ENCODE measurements around the gene RTKN2. TPM values are rescaled to one million over a fixed set of nuclear protein-coding genes. Genes with fewer than 3 reads are reported as not detected.
"Not testable (repeated sequence)": the region's sequence is repeated elsewhere in the genome, so short reads cannot be mapped to it uniquely, and the experiment has no call there.

Gene RTKN2
- total RNA-seq, 1 experiment from 2014 or later: 8.5 TPM

DNA sequence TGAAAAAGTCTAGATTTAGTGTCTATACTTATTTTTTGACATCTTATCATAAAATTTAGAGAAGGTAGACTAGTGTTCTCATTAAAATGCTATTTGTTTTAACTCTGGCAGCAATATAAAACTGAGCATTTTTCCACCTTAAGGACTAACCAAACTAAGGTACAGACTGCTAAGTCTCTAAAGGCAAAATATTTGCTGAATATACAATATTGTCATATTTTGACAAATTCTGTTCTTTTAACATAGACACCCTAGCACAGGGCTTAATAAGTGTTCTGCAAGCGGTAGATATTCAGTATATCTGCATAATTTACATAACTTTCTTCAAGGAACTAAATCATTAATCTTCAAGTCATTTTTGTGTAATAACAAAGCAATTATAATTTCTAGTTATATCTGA lies 8.6 kb downstream of the RTKN2 start:
- no peak for DNase-seq (ENCODE audit: low read depth)

- no peak for DNase-seq (ENCODE audit: low read depth)
Measured at GRCh38 chr10:62259456-62259855, 9.2 kb downstream of the RTKN2 start.

- DNase-seq (ENCODE audit: low read depth): no peak
Measured at GRCh38 chr10:62258926-62259325, 9.7 kb downstream of the RTKN2 start.

DNA sequence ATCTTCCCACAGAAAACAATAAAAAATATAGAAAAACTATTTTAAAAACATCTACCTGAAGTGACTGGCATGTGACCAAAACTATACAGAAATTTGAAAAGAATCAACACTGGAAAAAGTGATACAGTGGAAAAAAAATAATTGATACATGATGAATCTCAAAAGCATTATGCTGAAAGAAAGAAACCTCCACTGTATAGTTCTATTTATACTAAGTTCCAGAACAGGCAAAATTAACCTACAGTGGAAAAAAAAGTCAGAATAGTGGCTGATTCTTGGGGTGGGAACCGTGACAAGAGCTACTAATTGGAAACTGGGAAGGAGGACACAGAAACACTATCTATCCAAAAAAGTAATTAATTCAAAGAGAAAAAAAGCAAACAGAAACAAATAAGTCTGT lies 14.9 kb downstream of the RTKN2 start:
- DNase-seq (ENCODE audit: low read depth): no peak

GRCh38 chr10:62252051-62252450 lies 16.6 kb downstream of the RTKN2 start:
- no peak for DNase-seq (ENCODE audit: low read depth)

- peak; percentile 78 for DNase-seq (ENCODE audit: low read depth)
Measured at GRCh38 chr10:62250594-62251198, 17.9 kb downstream of the RTKN2 start.

DNA sequence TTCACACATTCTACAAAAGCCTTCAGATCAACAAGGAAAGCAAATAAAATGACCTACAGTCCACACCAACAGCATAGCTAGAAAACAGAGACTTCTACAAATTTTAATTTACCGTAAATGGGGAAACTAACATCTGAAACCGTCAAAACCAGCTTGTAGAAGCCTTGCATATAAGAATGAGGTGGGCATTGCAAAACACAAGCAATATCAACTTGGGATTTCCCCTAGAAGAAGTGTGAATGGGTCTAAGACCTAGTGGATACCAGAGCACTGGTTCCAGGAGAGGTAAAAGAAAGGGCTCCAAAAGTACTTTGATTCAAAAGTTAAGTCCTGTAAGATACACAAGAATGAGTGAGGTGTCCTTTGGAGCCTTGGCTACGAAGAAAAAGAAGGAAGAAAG lies 18.7 kb downstream of the RTKN2 start:
- DNase-seq (ENCODE audit: low read depth): no peak

DNA sequence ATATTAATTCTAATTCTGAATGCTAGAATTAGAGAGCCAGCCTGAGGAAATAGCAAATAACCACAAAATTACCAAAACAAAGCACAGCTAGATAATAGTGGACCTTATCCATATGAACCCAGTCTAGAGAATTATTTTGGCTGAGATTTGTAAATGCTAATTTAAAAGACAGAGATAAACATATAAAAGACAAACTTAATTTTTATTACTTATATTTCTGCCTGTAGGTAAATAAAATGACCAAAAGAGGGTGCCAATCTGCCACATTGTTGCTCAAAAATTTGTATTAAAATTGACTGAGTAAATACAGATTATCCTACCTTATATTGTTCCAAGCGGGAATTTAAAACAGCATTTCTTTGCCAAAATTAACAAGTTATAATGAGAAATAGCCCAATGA lies 20.2 kb downstream of the RTKN2 start:
- no peak for DNase-seq (ENCODE audit: low read depth)

DNA sequence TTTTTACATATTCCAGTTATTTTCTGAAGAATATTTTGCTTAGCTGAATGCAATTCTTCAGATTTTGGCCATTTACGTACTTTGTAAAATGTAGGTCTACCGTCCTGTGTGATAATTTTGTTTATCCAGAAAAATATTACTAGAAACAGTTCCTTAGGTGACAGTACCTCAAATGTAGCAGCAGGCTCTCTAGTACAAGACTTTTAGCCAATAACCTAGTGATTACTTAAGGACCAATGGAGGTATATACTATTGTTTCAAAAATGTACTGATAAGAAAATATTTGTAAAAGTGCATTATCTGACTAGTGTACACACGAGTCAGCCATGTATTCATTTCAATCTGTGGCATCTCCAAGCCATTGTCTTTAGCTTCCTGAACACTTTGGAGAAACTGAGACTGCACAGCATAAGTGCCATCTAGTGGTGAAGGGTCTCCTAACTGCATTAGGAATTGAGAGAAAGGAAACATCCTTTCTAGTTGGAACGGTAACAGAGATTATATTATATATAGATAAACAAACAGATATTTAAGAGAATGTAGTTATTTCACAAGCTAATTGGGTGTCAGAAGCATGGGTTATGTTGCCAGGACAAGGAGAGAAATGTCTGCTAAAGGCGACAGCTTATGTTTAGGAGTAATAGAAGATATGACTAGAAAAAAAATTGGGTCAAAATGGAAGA lies 23.7 kb downstream of the RTKN2 start:
- peak; percentile 32 for DNase-seq (ENCODE audit: low read depth)

- DNase-seq (ENCODE audit: low read depth): no peak
Measured at GRCh38 chr10:62244088-62244487, 24.6 kb downstream of the RTKN2 start.

- no peak for DNase-seq (ENCODE audit: low read depth)
Measured at GRCh38 chr10:62243647-62243997, 25.0 kb downstream of the RTKN2 start.

- DNase-seq (ENCODE audit: low read depth): peak; percentile 72
Measured at GRCh38 chr10:62242965-62243646, 25.5 kb downstream of the RTKN2 start.

GRCh38 chr10:62241521-62241920 lies 27.1 kb downstream of the RTKN2 start:
- DNase-seq (ENCODE audit: low read depth): not testable (repeated sequence)

DNA sequence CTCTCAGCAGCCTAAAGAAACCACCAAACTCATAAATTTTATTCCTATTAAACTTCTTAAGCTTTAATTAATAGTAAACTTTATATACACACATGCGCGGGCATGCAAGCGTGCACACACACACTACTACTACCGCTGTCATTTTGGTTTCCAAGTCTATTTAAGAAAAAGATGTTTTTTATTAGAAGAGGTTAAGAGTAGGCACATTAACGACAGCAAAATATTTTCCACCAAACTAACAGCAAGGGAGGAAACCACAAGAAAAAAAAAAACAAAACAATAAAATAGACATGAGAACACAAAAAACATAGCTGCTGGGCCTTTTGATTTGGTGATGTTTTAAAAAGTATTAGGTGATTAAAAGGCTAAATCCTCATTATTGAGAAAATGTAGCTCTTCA lies 28.6 kb downstream of the RTKN2 start:
- DNase-seq (ENCODE audit: low read depth): no peak

DNA sequence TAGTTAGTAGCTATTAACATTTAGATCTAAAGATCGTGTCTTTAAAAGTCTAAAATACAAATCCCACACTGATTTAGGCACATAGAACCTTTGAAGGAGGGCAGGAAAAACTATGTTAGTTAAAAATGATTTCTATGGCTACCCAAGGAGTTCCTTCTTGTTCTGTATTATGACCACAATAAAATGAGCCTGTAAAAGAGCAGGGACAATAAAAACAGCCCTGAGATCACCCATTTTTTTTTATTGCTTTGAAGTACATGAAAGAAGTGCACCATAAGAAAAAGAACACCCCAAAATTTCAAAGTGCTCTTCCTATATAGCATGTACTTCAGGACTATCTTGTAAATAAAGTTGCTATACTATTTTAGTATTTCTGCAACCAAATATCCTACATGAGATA lies 29.8 kb downstream of the RTKN2 start:
- DNase-seq (ENCODE audit: low read depth): no peak

DNA sequence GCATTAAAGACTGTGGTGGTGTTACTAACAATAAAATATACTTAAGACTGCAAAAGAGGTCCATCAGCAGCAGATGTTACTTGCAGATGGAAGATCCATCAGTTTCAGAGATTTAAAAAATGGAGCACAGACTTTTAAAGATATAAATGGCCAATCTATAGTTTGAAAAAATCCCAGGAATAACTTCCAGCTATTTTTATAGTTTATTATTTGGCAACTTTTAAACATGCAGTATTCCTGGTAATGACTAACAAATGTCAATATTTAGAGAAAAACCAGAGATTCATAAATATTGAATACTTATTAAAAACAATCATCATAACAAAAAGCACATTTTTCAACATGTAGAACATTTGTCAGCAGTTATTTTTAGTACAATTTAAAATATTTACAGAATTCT lies 30.7 kb downstream of the RTKN2 start:
- no peak for DNase-seq (ENCODE audit: low read depth)

GRCh38 chr10:62237506-62237905 lies 31.1 kb downstream of the RTKN2 start:
- no peak for DNase-seq (ENCODE audit: low read depth)

- DNase-seq (ENCODE audit: low read depth): no peak
Measured at GRCh38 chr10:62234077-62234605, 34.5 kb downstream of the RTKN2 start.

GRCh38 chr10:62233356-62234076 lies 35.1 kb downstream of the RTKN2 start:
- DNase-seq (ENCODE audit: low read depth): no peak

GRCh38 chr10:62231805-62232204 lies 36.8 kb downstream of the RTKN2 start:
- DNase-seq (ENCODE audit: low read depth): no peak

DNA sequence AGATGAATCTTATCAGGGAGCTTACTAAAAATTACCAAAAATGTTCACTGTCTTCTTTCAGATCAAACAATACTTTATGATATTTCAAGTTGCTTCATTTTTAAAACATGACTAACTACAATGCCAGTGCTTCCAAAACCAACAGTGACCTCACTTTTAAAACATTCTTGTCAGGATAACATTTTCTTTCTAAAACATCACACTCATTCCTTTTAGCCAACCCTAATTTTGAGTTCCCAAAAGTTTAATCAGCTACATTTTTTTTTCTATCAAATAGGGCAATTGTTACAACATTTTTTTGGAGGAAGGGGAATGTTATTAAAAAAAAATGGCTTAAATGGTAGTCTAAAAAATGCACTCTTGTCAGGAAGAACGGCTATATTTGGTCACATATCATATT lies 37.3 kb downstream of the RTKN2 start:
- peak; percentile 49 for DNase-seq (ENCODE audit: low read depth)

- DNase-seq (ENCODE audit: low read depth): peak; percentile 45
Measured at GRCh38 chr10:62230344-62231121, 38.1 kb downstream of the RTKN2 start.

Data from Daoy (cell line).